B cell (primary cell): ENCODE results near the gene PPP2R5C. TPM values are rescaled to one million over a fixed set of nuclear protein-coding genes. Genes with fewer than 3 reads are reported as not detected.

Experiments
- ATAC-seq: fragments of 200-7000 bp; cut with Tn5 transposase; one replicate; pipeline ENCODE4 v1.10.0; 2021; ENCODE audit warnings: low read depth, mild to moderate bottlenecking, moderate number of reproducible peaks, moderate library complexity
- CTCF ChIA-PET: fragments of 350-600 bp; sonication (Branson Sonifier 250); formaldehyde crosslinking; loops from one replicate; lab custom pipeline; 2021; ENCODE audit warnings: antibody characterized with exemption, inconsistent platforms; lab: Charles Lee
- POLR2A ChIA-PET: fragments of 350-600 bp; sonication (Branson Sonifier 250); formaldehyde crosslinking; loops from one replicate; lab custom pipeline; 2021; ENCODE audit warnings: antibody characterized with exemption; lab: Charles Lee
- DNase-seq: peaks from one replicate; pipeline ENCODE4 v3.0.0; 2013
- H2AFZ ChIP-seq: 2 replicates; pipeline ENCODE4 v1.6.1; 2012; ENCODE audit warnings: mild to moderate bottlenecking, low read depth, low read length; ENCODE audit not compliant: insufficient read depth, poor library complexity, severe bottlenecking
- H3K27ac ChIP-seq, 2 donors: 1 replicate in 1 of 2; 2 replicates in 1 of 2; pipeline ENCODE4 v1.5.1; 2012 to 2013; ENCODE audit warnings: low read length in 2 of 2, mild to moderate bottlenecking in 2 of 2, moderate library complexity in 1 of 2
- H3K27me3 ChIP-seq, 4 experiments: fragments of 200-600 bp in 1 of 4; sonication (generic) in 1 of 4; replicated peaks in 1 of 4; 1 replicate in 2 of 4; 2 replicates in 2 of 4; pipeline versions ENCODE4 v1.6.1 to v1.7.0; 2013 to 2016; ENCODE audit warnings: low read length in 3 of 4, mild to moderate bottlenecking in 2 of 4, mixed read lengths in 1 of 4, moderate library complexity in 1 of 4; ENCODE audit not compliant: insufficient read depth in 4 of 4, control insufficient read depth in 3 of 4; ENCODE audit errors: control extremely low read depth in 1 of 4
- H3K36me3 ChIP-seq, 2 experiments: replicated peaks in 1 of 2; 1 replicate in 1 of 2; 2 replicates in 1 of 2; pipeline versions ENCODE4 v1.6.1 to v1.7.1; 2013; ENCODE audit warnings: low read length in 1 of 2; ENCODE audit not compliant: insufficient read depth in 2 of 2, control insufficient read depth in 1 of 2; ENCODE audit errors: control extremely low read depth in 1 of 2, extremely low read depth in 1 of 2
- H3K4me1 ChIP-seq, 2 donors: fragments of 200-600 bp in 1 of 2; sonication (generic) in 1 of 2; 1 replicate in 1 of 2; 2 replicates in 1 of 2; pipeline versions ENCODE4 v1.5.1 to v1.6.1; 2013 to 2017; ENCODE audit warnings: low read length in 2 of 2; ENCODE audit not compliant: control insufficient read depth in 2 of 2, insufficient read depth in 2 of 2
- H3K4me2 ChIP-seq: replicated peaks from 2 replicates; pipeline ENCODE3; 2012; ENCODE audit warnings: mild to moderate bottlenecking, low read depth, low read length; ENCODE audit not compliant: poor library complexity, severe bottlenecking
- H3K4me3 ChIP-seq, 5 experiments: fragments of 200-600 bp in 1 of 5; sonication (generic) in 1 of 5; 1 replicate in 3 of 5; 2 replicates in 2 of 5; pipeline versions ENCODE4 v1.5.1 to v1.7.0; 2011 to 2016; ENCODE audit warnings: low read length in 4 of 5, mild to moderate bottlenecking in 4 of 5, low read depth in 2 of 5, control low read depth in 1 of 5, moderate library complexity in 1 of 5; ENCODE audit not compliant: insufficient read depth in 1 of 5; ENCODE audit errors: control extremely low read depth in 1 of 5, extremely low read depth in 1 of 5
- H3K79me2 ChIP-seq: fragments of 200-600 bp; sonication (generic); one replicate; pipeline ENCODE4 v1.6.0; 2016; ENCODE audit warnings: low read length; ENCODE audit not compliant: control insufficient read depth, insufficient read depth
- H3K9ac ChIP-seq: fragments of 200-600 bp; sonication (generic); 2 replicates; pipeline ENCODE4 v1.6.1; 2017; ENCODE audit warnings: mild to moderate bottlenecking, low read length, moderate library complexity
- H3K9me3 ChIP-seq, 3 donors: one replicate each; pipeline versions ENCODE4 v1.6.1 to v1.7.1; 2013; ENCODE audit warnings: low read length in 2 of 3; ENCODE audit not compliant: control insufficient read depth in 2 of 3, insufficient read depth in 1 of 3; ENCODE audit errors: control extremely low read depth in 1 of 3
- H4K20me1 ChIP-seq: 2 replicates; pipeline ENCODE4 v1.6.0; 2012; ENCODE audit warnings: mild to moderate bottlenecking, low read length; ENCODE audit not compliant: insufficient read depth, control insufficient read depth, poor library complexity, severe bottlenecking
- H3K27ac Mint-ChIP-seq: one replicate; pipeline ENCODE4 v1.8.0; 2021; ENCODE audit warnings: mixed read lengths
- H3K27me3 Mint-ChIP-seq: one replicate; pipeline ENCODE4 v1.8.0; 2021; ENCODE audit warnings: mixed read lengths
- H3K4me1 Mint-ChIP-seq: one replicate; pipeline ENCODE4 v1.8.0; 2021; ENCODE audit warnings: mixed read lengths
- H3K4me3 Mint-ChIP-seq: one replicate; pipeline ENCODE4 v1.8.0; 2021; ENCODE audit warnings: mixed read lengths
- H3K9me3 Mint-ChIP-seq: one replicate; pipeline ENCODE4 v1.8.0; 2022; ENCODE audit warnings: mixed read lengths; ENCODE audit not compliant: insufficient read depth
- CTCF ChIP-seq: fragments of 200-600 bp; IDR thresholded peaks from one replicate; pipeline ENCODE4 v1.8.0; 2022; ENCODE audit warnings: antibody characterized with exemption, mild to moderate bottlenecking
- EZH2 ChIP-seq: IDR thresholded peaks from 2 replicates; pipeline ENCODE4 v1.6.1; 2012; ENCODE audit warnings: borderline replicate concordance, low read depth, mild to moderate bottlenecking, moderate library complexity, low read length; ENCODE audit not compliant: insufficient read depth, poor library complexity, severe bottlenecking
- whole genome bisulfite sequencing: methylation state at CpG from one replicate; pipeline ENCODE4 v1.1.5; 2013; ENCODE audit warnings: missing lambda C conversion rate; ENCODE audit not compliant: insufficient coverage; 5-methylcytosine and 5-hydroxymethylcytosine counted together
- intact Hi-C: fragments of 100-400 bp; cut with micrococcal nuclease; formaldehyde crosslinking; loops from one replicate; pipeline ENCODE4 v1.10.0; 2022
- polyA plus RNA-seq: library from polyadenylated mRNA; depleted of rRNA; stranded (reverse); fragments of >200 nt; gene quantifications from 2 replicates; pipeline ENCODE4 v1.2.3, GENCODE V29; 2012
- total RNA-seq, 2 donors: library from RNA; stranded (reverse); fragments of 120-200 nt in 1 of 2; gene quantifications; 1 replicate in 1 of 2; 2 replicates in 1 of 2; pipeline versions ENCODE4 v1.2.3 to v1.2.4, GENCODE V29; 2013 to 2022

The PPP2R5C gene
- total and polyA plus RNA-seq, 2 donors (not counting 1 experiment from before 2014, with no cell fraction given): 91.7 to 330 TPM

- ChIA-PET POLR2A (interaction anchor here (1.0 to 3.4 kb wide), 5 partner anchors 11 to 105 kb away, joined by 4 to 20 read pairs (median 6); no protein-coding TSS in a partner anchor), CTCF (interaction anchor here (1.0 to 8.4 kb wide), 20 partner anchors 8 to 149 kb away, joined by 3 to 190 read pairs (median 6); no protein-coding TSS in a partner anchor)
- H3K4me3 ChIP-seq: no peak overlapping the region
- TF ChIP-seq CTCF (no peak), EZH2 (no peak)
- intact Hi-C loops: loop anchor here (1.0 to 5.0 kb wide), 9 partner anchors 19 to 136 kb away; partner anchors contain the start of gene DYNC1H1
- no peak overlapping the region for H3K4me2 ChIP-seq
- peak overlapping the region; percentile 14 to 45 for H3K27ac ChIP-seq
- H3K9me3 ChIP-seq: no peaks in the 10 kb centered on the region
- peaks cover 87% of the 10 kb centered on the region for H3K79me2 ChIP-seq
- Mint-ChIP-seq H3K9me3 (no peaks in the 10 kb centered on the region), H3K27me3 (no peaks in the 10 kb centered on the region), H3K4me3 (no peak overlapping the region), H3K27ac (peak overlapping the region; percentile 1), H3K4me1 (peaks cover 81% of the 10 kb centered on the region)
- H3K4me1 ChIP-seq: peaks cover 52 to 54% of the 10 kb centered on the region in 2 donors
- H4K20me1 ChIP-seq: peaks cover 52% of the 10 kb centered on the region
- DNase-seq (no peak), ATAC-seq (no peak)
- H2AFZ ChIP-seq: no peak overlapping the region
- no peak overlapping the region for H3K9ac ChIP-seq
- no peaks in the 10 kb centered on the region for H3K27me3 ChIP-seq
- no CpG with 5 or more reads among the region's 3 CpGs for WGBS
- H3K36me3 ChIP-seq: peaks cover 0 to 5% of the 10 kb centered on the region in 2 experiments
These were observed 81.5 kb downstream of the PPP2R5C start for GRCh38 chr14:101843038-101843437.

- intact Hi-C loops: loop anchor here (1.0 to 5.0 kb wide), 9 partner anchors 19 to 136 kb away; partner anchors contain the start of gene DYNC1H1
- Histone ChIP-seq H3K9ac (no peak overlapping the region), H3K27ac (peak overlapping the region; percentile 37 to 75), H4K20me1 (peaks cover 52% of the 10 kb centered on the region), H3K9me3 (no peaks in the 10 kb centered on the region), H2AFZ (no peak overlapping the region), H3K4me2 (peak overlapping the region; percentile 51), H3K79me2 (peaks cover 87% of the 10 kb centered on the region), H3K4me3 (peak overlapping the region in 1 of 5 experiments; percentile 4), H3K4me1 (peaks cover 49 to 51% of the 10 kb centered on the region in 2 donors), H3K36me3 (peaks cover 0 to 5% of the 10 kb centered on the region in 2 experiments), H3K27me3 (no peaks in the 10 kb centered on the region)
- Mint-ChIP-seq H3K4me1 (peaks cover 79% of the 10 kb centered on the region), H3K27me3 (no peaks in the 10 kb centered on the region), H3K9me3 (no peaks in the 10 kb centered on the region), H3K4me3 (peak overlapping the region; percentile 67), H3K27ac (peak overlapping the region; percentile 81)
- DNase-seq: peak; percentile 94
- peak; percentile 87 for ATAC-seq
- no peak for TF ChIP-seq EZH2
- peak; percentile 87 for TF ChIP-seq CTCF
- CTCF ChIA-PET: interaction anchor here (0.7 to 8.4 kb wide), 29 partner anchors 8 to 244 kb away, joined by 3 to 190 read pairs (median 5); no protein-coding TSS in a partner anchor
- POLR2A ChIA-PET: interaction anchor here (0.5 to 3.4 kb wide), 14 partner anchors 11 to 106 kb away, joined by 3 to 20 read pairs (median 5); no protein-coding TSS in a partner anchor
- 0% methylated on average over 3 of the region's 7 CpGs for WGBS
These were observed 82.2 kb downstream of the PPP2R5C start for GRCh38 chr14:101843665-101844064.
